Lower lobe of right lung (tissue), 2 donors: ENCODE results near the gene PLCXD1. TPM values are rescaled to one million over a fixed set of nuclear protein-coding genes. Genes with fewer than 3 reads are reported as not detected.

ENCODE experiments used
- ATAC-seq, 2 donors: fragments of 200-7000 bp; cut with Tn5 transposase; one replicate each; pipeline ENCODE4 v1.9.1; 2020 to 2022; ENCODE audit warnings: mild to moderate bottlenecking in 2 of 2, moderate library complexity in 2 of 2
- DNase-seq: peaks from one replicate; pipeline ENCODE4 v3.0.0-alpha.2; 2020
- H3K27ac ChIP-seq: fragments of 200-600 bp; one replicate; pipeline ENCODE4 v1.8.0; 2022
- H3K27me3 ChIP-seq: fragments of 200-600 bp; one replicate; pipeline ENCODE4 v1.8.0; 2022; ENCODE audit warnings: low read depth
- H3K36me3 ChIP-seq: fragments of 200-600 bp; one replicate; pipeline ENCODE4 v1.8.0; 2022; ENCODE audit warnings: mild to moderate bottlenecking
- H3K4me1 ChIP-seq: fragments of 200-600 bp; one replicate; pipeline ENCODE4 v1.8.0; 2022
- H3K4me3 ChIP-seq: fragments of 200-600 bp; one replicate; pipeline ENCODE4 v1.8.0; 2022; ENCODE audit warnings: mild to moderate bottlenecking
- H3K9me3 ChIP-seq: fragments of 200-600 bp; one replicate; pipeline ENCODE4 v1.8.0; 2022
- intact Hi-C: fragments of 100-400 bp; cut with DNase I; formaldehyde crosslinking; loops from one replicate; pipeline ENCODE4 v1.11.0; 2022
- total RNA-seq: library from RNA; stranded (reverse); fragmentation: NEBNext Ultra II Directional; extraction: Animal tissue kit (Norgen Biotek cat#: 25700); gene quantifications from one replicate; pipeline ENCODE4 v1.2.1, GENCODE V29; 2021
- TF ChIP-seq, protein P1 (sequence below): fragments of 200-600 bp; IDR thresholded peaks from one replicate; pipeline ENCODE4 v1.8.0; 2022; ENCODE audit warnings: antibody characterized with exemption, mild to moderate bottlenecking
- donor health status: DM: no; HTN: yes; CAD: no; lungs with severe emphysema.

PLCXD1 gene
- total RNA-seq, 1 donor from 2014 or later = 23.7 TPM

- TF ChIP-seq, protein P1, sequence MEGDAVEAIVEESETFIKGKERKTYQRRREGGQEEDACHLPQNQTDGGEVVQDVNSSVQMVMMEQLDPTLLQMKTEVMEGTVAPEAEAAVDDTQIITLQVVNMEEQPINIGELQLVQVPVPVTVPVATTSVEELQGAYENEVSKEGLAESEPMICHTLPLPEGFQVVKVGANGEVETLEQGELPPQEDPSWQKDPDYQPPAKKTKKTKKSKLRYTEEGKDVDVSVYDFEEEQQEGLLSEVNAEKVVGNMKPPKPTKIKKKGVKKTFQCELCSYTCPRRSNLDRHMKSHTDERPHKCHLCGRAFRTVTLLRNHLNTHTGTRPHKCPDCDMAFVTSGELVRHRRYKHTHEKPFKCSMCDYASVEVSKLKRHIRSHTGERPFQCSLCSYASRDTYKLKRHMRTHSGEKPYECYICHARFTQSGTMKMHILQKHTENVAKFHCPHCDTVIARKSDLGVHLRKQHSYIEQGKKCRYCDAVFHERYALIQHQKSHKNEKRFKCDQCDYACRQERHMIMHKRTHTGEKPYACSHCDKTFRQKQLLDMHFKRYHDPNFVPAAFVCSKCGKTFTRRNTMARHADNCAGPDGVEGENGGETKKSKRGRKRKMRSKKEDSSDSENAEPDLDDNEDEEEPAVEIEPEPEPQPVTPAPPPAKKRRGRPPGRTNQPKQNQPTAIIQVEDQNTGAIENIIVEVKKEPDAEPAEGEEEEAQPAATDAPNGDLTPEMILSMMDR = no peak
- peaks cover 7% of the 10 kb centered on the region for H3K36me3 ChIP-seq
- intact Hi-C loops = no loop called here
- H3K4me3 ChIP-seq = no peak overlapping the region
- peaks cover 22% of the 10 kb centered on the region for H3K27me3 ChIP-seq
- DNase-seq (peak; percentile 19), ATAC-seq (peak in 1 of 2 donors; percentile 7)
- no peaks in the 10 kb centered on the region for H3K9me3 ChIP-seq
- H3K27ac ChIP-seq = no peak overlapping the region
- peaks cover 11% of the 10 kb centered on the region for H3K4me1 ChIP-seq
Measured at GRCh38 chrX:332496-332860, 51.3 kb downstream of the PLCXD1 start.

DNA sequence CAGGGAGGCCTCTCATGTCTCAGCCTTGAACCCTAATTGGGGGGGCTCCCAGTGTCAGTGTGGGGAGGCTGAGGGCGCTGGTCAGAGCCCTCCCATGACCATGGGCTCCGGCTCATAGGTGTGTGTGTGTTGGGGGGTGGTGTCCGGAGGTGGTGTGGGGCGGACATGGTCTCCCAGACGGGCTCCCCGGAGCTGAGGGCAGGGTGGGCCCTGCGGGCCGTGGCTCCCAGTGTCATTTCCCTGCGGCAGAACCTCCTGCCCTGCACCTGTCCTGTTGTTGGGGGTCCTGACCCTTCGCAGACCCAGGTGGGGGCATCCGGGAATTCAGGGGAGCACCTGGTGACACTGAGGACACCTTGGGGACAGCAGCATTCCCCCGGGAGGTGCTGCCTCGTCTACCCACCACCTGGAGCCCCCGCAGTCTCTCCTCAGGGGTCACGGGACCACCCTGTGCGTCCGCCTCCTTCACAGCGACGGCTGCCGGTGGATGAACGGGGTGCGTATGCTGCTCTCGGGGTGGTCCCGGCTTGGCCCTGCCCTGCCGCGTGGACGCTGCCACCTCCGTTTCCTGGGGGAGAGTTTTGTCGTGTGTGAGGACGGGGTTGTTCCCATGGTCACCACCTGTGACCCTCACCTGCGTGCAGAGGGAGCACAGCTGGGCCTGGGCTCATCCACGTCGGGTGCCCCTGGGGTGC is 51.9 kb downstream of the PLCXD1 start:
- intact Hi-C loops = no loop called here
- peaks cover 22% of the 10 kb centered on the region for H3K27me3 ChIP-seq
- H3K4me3 ChIP-seq = no peak overlapping the region
- peaks cover 7% of the 10 kb centered on the region for H3K36me3 ChIP-seq
- H3K27ac ChIP-seq = no peak overlapping the region
- TF ChIP-seq, protein P1 = no peak
- peaks cover 11% of the 10 kb centered on the region for H3K4me1 ChIP-seq
- DNase-seq (peak; percentile 43), ATAC-seq (peak in 1 of 2 donors; percentile 3)
- H3K9me3 ChIP-seq = no peaks in the 10 kb centered on the region

DNA sequence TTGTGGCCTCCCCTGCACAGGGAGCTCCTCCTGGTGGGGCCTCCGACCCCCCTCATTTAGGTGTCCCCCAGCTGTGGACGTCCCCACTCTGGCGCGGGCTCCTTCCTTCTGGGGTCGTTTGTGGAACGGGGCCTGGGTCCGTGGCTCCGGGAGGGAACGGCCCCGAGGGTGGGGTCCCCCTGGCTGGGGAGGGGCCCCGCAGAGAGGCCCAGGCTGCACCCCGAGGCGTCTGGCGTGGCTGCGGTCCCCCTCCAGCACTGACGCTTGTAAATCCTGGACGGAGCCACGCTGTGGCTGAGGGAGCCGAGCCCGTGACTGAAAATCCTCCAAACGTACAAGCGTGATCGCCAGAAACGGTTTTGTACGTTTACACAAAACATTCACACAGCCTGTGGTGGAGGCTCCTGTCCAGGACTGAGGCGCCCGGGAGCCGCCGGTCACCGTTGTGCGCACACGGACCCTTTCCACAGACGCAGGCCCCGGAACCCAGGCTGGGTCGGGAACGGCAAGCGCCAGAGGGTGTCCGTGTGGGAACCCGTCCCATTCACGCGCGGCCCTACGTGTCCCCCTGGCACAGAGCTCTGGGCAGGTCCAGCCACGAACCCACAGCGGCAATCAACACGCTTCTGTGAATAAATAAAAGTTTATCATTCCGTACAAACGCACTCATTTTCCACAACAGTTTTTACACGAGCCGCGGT is 52.6 kb downstream of the PLCXD1 start:
- H3K9me3 ChIP-seq = no peaks in the 10 kb centered on the region
- ATAC-seq (no peak), DNase-seq (peak; percentile 36)
- peaks cover 11% of the 10 kb centered on the region for H3K4me1 ChIP-seq
- peaks cover 22% of the 10 kb centered on the region for H3K27me3 ChIP-seq
- peaks cover 7% of the 10 kb centered on the region for H3K36me3 ChIP-seq
- no peak overlapping the region for H3K27ac ChIP-seq
- TF ChIP-seq, protein P1 = no peak
- intact Hi-C loops = no loop called here
- H3K4me3 ChIP-seq = no peak overlapping the region

GRCh38 chrX:334331-334891 is 53.2 kb downstream of the PLCXD1 start:
- intact Hi-C loops = no loop called here
- DNase-seq (peak; percentile 38), ATAC-seq (no peak)
- Histone ChIP-seq H3K4me1 (peaks cover 11% of the 10 kb centered on the region), H3K9me3 (no peaks in the 10 kb centered on the region), H3K27ac (no peak overlapping the region), H3K27me3 (peaks cover 22% of the 10 kb centered on the region), H3K4me3 (no peak overlapping the region), H3K36me3 (peaks cover 7% of the 10 kb centered on the region)
- TF ChIP-seq, protein P1 = no peak

GRCh38 chrX:334971-335757 is 54.0 kb downstream of the PLCXD1 start:
- Histone ChIP-seq H3K4me3 (no peak overlapping the region), H3K4me1 (peaks cover 11% of the 10 kb centered on the region), H3K9me3 (no peaks in the 10 kb centered on the region), H3K27ac (no peak overlapping the region), H3K36me3 (peaks cover 7% of the 10 kb centered on the region), H3K27me3 (peaks cover 21% of the 10 kb centered on the region)
- intact Hi-C loops = no loop called here
- TF ChIP-seq, protein P1 = no peak
- peak; percentile 45 for DNase-seq
- no peak for ATAC-seq
